Bronchial epithelial cell (primary cell): ENCODE results near the gene RPL28. TPM values are rescaled to one million over a fixed set of nuclear protein-coding genes. Genes with fewer than 3 reads are reported as not detected.

Source experiments
- DNase-seq: peaks from one replicate; pipeline ENCODE4 v3.0.0-alpha.2; 2010; ENCODE audit warnings: low read depth
- FAIRE-seq: peaks from 2 replicates; lab custom pipeline; 2011; peaks lifted over from hg19 to GRCh38; lab: Jason Lieb, UNC
- H3K27me3 ChIP-seq: 2 replicates; pipeline ENCODE4 v1.5.1; 2011; ENCODE audit warnings: low read length; ENCODE audit not compliant: control insufficient read depth, insufficient read depth
- H3K36me3 ChIP-seq: 2 replicates; pipeline ENCODE4 v1.5.1; 2011; ENCODE audit warnings: low read length; ENCODE audit not compliant: control insufficient read depth, insufficient read depth
- H3K4me3 ChIP-seq: 2 replicates; pipeline ENCODE4 v1.5.1; 2011; ENCODE audit warnings: mild to moderate bottlenecking, low read depth, low read length, control low read depth
- total RNA-seq: library from RNA; depleted of rRNA; stranded (reverse); fragments of >200 nt; gene quantifications from 2 replicates; pipeline ENCODE4 v1.2.1, GENCODE V29; 2014
- TF ChIP-seq, protein P1 (sequence below): IDR thresholded peaks from 2 replicates; pipeline ENCODE4 v1.5.1; 2011; ENCODE audit warnings: mild to moderate bottlenecking, moderate library complexity, low read length, control low read depth, inconsistent platforms; ENCODE audit not compliant: insufficient read depth, severe bottlenecking

The RPL28 gene
- total RNA-seq, 1 donor from 2014 or later: 603 TPM

DNA sequence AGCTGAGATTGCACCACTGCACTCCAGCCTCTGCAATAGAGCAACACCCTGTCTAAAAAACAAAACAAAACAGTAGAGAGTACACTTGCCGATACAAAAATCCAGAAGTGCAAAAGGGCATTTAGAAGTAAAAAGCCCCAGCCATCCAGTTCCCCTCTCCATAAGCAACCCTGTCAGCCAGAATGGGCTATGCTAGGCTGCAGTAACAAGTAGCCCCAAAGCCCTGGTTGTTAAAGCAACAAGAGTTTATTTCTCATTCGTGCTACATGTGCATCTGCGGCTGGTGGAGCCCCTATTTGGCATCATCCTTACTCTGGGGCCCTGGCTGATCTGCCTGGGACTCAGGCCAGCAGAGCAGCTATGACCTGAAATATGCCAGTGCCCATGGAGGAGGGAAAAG, 38.8 kb downstream of the RPL28 start:
- Histone ChIP-seq H3K4me3 (no peak overlapping the region), H3K36me3 (no peaks in the 10 kb centered on the region), H3K27me3 (no peaks in the 10 kb centered on the region)
- FAIRE-seq: no peak
- no peak for DNase-seq
- TF ChIP-seq, protein P1, sequence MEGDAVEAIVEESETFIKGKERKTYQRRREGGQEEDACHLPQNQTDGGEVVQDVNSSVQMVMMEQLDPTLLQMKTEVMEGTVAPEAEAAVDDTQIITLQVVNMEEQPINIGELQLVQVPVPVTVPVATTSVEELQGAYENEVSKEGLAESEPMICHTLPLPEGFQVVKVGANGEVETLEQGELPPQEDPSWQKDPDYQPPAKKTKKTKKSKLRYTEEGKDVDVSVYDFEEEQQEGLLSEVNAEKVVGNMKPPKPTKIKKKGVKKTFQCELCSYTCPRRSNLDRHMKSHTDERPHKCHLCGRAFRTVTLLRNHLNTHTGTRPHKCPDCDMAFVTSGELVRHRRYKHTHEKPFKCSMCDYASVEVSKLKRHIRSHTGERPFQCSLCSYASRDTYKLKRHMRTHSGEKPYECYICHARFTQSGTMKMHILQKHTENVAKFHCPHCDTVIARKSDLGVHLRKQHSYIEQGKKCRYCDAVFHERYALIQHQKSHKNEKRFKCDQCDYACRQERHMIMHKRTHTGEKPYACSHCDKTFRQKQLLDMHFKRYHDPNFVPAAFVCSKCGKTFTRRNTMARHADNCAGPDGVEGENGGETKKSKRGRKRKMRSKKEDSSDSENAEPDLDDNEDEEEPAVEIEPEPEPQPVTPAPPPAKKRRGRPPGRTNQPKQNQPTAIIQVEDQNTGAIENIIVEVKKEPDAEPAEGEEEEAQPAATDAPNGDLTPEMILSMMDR: no peak

DNA sequence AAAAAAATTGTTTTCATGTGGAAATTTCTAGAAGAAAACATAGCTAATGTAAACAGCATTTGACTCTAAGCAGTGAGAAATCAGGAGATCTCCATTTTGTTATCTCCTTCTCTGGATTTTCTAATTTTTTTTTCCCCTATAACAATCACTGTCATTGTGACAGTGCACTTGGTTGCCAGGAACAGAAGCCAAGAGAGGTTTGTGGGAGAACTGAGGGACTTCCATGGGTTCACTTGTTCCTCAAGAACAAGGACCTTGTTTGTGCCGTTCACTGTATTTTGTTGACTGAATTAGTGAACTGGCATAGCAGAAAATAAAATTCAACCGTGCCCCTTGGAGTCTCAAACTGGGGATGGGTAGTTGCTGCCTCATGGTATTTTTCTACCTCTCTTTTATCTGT, 40.3 kb downstream of the RPL28 start:
- DNase-seq (no peak), FAIRE-seq (no peak)
- H3K27me3 ChIP-seq: no peaks in the 10 kb centered on the region
- TF ChIP-seq, protein P1: no peak
- H3K36me3 ChIP-seq: no peaks in the 10 kb centered on the region
- H3K4me3 ChIP-seq: no peak overlapping the region

DNA sequence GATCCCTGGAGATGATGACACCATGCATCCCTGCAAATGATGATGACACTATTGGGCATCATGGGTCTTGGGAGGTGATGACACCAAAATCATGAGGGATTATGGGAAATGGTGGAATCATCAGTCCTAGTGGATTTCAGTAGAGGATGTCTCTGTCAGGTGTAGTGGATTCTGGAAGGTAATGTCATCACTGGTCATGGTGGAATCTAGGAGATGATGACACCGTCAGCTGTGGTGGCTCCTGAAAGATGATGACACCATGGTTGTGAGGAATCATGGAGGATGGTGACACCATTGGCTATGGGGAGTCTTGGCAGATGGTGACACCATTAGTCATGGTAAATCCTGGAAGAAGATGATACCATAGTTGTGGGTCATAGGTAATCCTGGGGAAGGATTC, 45.5 kb downstream of the RPL28 start:
- FAIRE-seq (no peak), DNase-seq (no peak)
- H3K36me3 ChIP-seq: no peaks in the 10 kb centered on the region
- TF ChIP-seq, protein P1: no peak
- H3K4me3 ChIP-seq: no peak overlapping the region
- no peaks in the 10 kb centered on the region for H3K27me3 ChIP-seq

DNA sequence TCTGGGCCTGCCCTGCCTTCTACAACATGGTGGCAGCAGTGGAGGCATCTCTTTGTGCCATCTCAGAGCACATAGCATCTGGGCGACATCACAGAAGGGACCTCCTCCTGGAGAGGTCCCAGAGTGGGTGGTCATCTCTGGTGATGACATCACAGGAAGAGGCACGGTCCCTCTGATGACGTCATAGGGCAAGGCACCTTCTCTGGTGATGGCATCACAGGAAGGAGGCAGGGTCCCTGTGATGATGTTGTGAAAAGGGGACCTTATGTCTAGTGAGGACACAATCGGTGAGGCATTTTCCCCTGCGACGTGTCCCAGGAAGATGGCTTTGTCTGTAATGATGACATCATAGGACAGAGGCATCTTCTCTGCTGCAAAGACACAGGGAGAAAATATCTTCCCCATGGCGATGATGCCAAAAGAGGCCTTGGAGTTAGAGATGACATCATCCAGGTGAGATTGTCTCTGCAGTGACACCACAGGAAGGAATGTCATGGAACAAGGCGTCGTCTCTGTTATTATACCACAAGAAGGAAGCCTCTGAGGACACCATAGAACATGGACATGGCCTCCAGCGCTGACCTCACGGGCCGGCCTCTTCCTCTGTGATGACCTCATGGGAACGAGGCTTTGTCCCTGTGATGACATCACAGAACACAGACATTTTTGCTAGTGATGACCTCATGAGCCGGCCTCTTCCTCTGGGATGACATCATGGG, 46.7 kb downstream of the RPL28 start:
- TF ChIP-seq, protein P1: no peak
- DNase-seq (no peak), FAIRE-seq (peak; percentile 66)
- no peak overlapping the region for H3K4me3 ChIP-seq
- H3K27me3 ChIP-seq: no peaks in the 10 kb centered on the region
- no peaks in the 10 kb centered on the region for H3K36me3 ChIP-seq

DNA sequence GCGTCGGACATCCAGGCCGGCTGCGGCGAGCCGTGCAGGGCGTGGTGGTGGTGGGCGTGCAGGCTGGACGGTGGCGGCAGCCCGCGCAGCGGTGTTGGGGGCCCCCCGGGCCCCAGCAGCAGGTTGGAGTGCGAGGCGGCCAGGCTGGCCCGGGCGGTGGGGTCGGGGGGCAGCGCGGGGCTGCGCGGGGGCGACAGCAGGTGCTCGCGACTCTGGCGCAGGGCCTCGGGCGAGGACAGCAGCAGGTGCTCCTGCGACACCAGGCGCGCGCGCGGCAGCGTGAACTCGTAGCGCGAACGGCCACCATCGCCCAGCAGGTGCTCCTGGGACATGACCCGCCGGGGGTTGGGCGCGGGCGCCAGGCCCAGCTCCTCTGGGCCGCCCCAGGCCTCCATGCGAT, 47.6 kb downstream of the RPL28 start:
- H3K27me3 ChIP-seq: peaks cover 2% of the 10 kb centered on the region
- H3K36me3 ChIP-seq: no peaks in the 10 kb centered on the region
- TF ChIP-seq, protein P1: no peak
- FAIRE-seq (no peak), DNase-seq (no peak)
- no peak overlapping the region for H3K4me3 ChIP-seq
